Spleen (tissue), 11 donors: Measurements from ENCODE around the gene ITGBL1. TPM values are rescaled to one million over a fixed set of nuclear protein-coding genes. Genes with fewer than 3 reads are reported as not detected.

Experiments used
- DNase-seq: peaks from one replicate; pipeline ENCODE4 v3.0.0-alpha.2; 2020
- H3K27ac ChIP-seq, 8 donors: fragments of 200-600 bp; sonication (generic) in 7 of 8; 1 replicate in 4 of 8; 2 replicates in 4 of 8; pipeline versions ENCODE4 v1.5.0 to v1.8.0; 2016 to 2021; ENCODE audit warnings: inconsistent platforms in 4 of 8, mild to moderate bottlenecking in 4 of 8, moderate library complexity in 1 of 8
- H3K27me3 ChIP-seq, 7 donors: fragments of 200-600 bp; sonication (generic) in 6 of 7; replicated peaks in 1 of 7; 1 replicate in 4 of 7; 2 replicates in 3 of 7; pipeline versions ENCODE4 v1.5.0 to v1.8.0; 2016 to 2021; ENCODE audit warnings: inconsistent platforms in 3 of 7, mild to moderate bottlenecking in 1 of 7
- H3K36me3 ChIP-seq, 6 donors: fragments of 200-600 bp; sonication (generic) in 5 of 6; 1 replicate in 4 of 6; 2 replicates in 2 of 6; pipeline versions ENCODE4 v1.5.0 to v1.8.0; 2016 to 2021; ENCODE audit warnings: inconsistent platforms in 2 of 6
- H3K4me1 ChIP-seq, 6 donors: fragments of 200-600 bp; sonication (generic) in 5 of 6; 1 replicate in 3 of 6; 2 replicates in 3 of 6; pipeline versions ENCODE4 v1.5.0 to v1.8.0; 2016 to 2021; ENCODE audit warnings: inconsistent platforms in 3 of 6
- H3K4me3 ChIP-seq, 8 donors: fragments of 200-600 bp; sonication (generic) in 7 of 8; 1 replicate in 4 of 8; 2 replicates in 4 of 8; pipeline versions ENCODE4 v1.5.0 to v1.8.0; 2016 to 2021; ENCODE audit warnings: inconsistent platforms in 4 of 8, mild to moderate bottlenecking in 4 of 8, moderate library complexity in 2 of 8
- H3K9me3 ChIP-seq, 8 donors: fragments of 200-600 bp; sonication (generic) in 7 of 8; 1 replicate in 4 of 8; 2 replicates in 4 of 8; pipeline versions ENCODE4 v1.5.0 to v1.8.0; 2016 to 2021; ENCODE audit warnings: inconsistent platforms in 4 of 8
- POLR2A ChIP-seq, 3 donors: fragments of 450-650 bp; IDR thresholded peaks; one replicate each; pipeline ENCODE4 v1.5.1; 2017; ENCODE audit warnings: antibody characterized with exemption in 3 of 3, mild to moderate bottlenecking in 1 of 3
- POLR2AphosphoS5 ChIP-seq, 3 donors: sonication (generic); formaldehyde crosslinking; IDR thresholded peaks; one replicate each; pipeline ENCODE4 v1.5.1; 2017; ENCODE audit warnings: antibody characterized with exemption in 3 of 3
- WGBS, 5 donors: extraction: QIAGEN DNeasy Blood & Tissue Kit in 3 of 5; methylation state at CpG; one replicate each; pipeline versions ENCODE4 v1.1.5 to v1.1.7; 2013 to 2018; 5-methylcytosine and 5-hydroxymethylcytosine counted together
- intact Hi-C: fragments of 100-400 bp; cut with DNase I; formaldehyde crosslinking; loops from one replicate; pipeline ENCODE4 v1.15.0; 2023; ENCODE audit warnings: low total_unique reads
- polyA plus RNA-seq, 3 donors: library from polyadenylated mRNA; stranded (reverse); fragments of 200-250 nt; gene quantifications; one replicate each; pipeline ENCODE4 v1.2.1, GENCODE V29; 2013
- total RNA-seq, 7 donors: library from RNA; depleted of rRNA in 3 of 7; stranded (reverse); fragments of >200 nt in 3 of 7; fragmentation: NEBNext Ultra II Directional in 4 of 7; extraction: Animal tissue kit (Norgen Biotek cat#: 25700) in 4 of 7; gene quantifications; one replicate each; pipeline versions ENCODE4 v1.1.0 to v1.2.1, GENCODE V29; 2016 to 2021
- TF ChIP-seq, protein P1 (sequence below), 11 experiments: fragments of 200-600 bp in 7 of 11; fragments of 450-650 bp in 4 of 11; sonication (generic) in 4 of 11; IDR thresholded peaks in 8 of 11; conservative IDR thresholded peaks in 3 of 11; 1 replicate in 7 of 11; 2 replicates in 4 of 11; pipeline versions ENCODE4 v1.4.0 to v1.8.0; 2016 to 2021; ENCODE audit warnings: antibody characterized with exemption in 11 of 11, inconsistent platforms in 4 of 11, mild to moderate bottlenecking in 1 of 11
- donor health status: healthy with polysubstance abuse.
- donor health status: DM: no; HTN: no; CAD: no; lungs with moderate emphysema.
- donor health status: DM: no; HTN: no; CAD: no.
- donor health status: Bipolar disorder and iron deficiency.
- donor health status: healthy.
- donor health status: DM: no; HTN: no; CAD: no.
- donor health status: DM: yes; HTN: yes; CAD: no.

The ITGBL1 gene
- total and polyA plus RNA-seq, 10 donors, result 0.48 to 1.6 (median 0.97) TPM; not detected in 1

- no peak for DNase-seq
- H3K27ac ChIP-seq, result no peak overlapping the region
- intact Hi-C loops, result no loop called here
- H3K36me3 ChIP-seq, result no peaks in the 10 kb centered on the region
- peaks cover 0 to 7% (median 0%) of the 10 kb centered on the region in 7 donors for H3K27me3 ChIP-seq
- no peaks in the 10 kb centered on the region for H3K4me1 ChIP-seq
- TF ChIP-seq POLR2AphosphoS5 (IDR thresholded peaks at IDR 0.05), result no peak
- TF ChIP-seq POLR2A (IDR thresholded peaks at IDR 0.05), result no peak
- TF ChIP-seq, protein P1, sequence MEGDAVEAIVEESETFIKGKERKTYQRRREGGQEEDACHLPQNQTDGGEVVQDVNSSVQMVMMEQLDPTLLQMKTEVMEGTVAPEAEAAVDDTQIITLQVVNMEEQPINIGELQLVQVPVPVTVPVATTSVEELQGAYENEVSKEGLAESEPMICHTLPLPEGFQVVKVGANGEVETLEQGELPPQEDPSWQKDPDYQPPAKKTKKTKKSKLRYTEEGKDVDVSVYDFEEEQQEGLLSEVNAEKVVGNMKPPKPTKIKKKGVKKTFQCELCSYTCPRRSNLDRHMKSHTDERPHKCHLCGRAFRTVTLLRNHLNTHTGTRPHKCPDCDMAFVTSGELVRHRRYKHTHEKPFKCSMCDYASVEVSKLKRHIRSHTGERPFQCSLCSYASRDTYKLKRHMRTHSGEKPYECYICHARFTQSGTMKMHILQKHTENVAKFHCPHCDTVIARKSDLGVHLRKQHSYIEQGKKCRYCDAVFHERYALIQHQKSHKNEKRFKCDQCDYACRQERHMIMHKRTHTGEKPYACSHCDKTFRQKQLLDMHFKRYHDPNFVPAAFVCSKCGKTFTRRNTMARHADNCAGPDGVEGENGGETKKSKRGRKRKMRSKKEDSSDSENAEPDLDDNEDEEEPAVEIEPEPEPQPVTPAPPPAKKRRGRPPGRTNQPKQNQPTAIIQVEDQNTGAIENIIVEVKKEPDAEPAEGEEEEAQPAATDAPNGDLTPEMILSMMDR (IDR thresholded peaks at IDR 0.05 in 8 of 11, conservative IDR thresholded peaks at IDR 0.05 in 3 of 11), result no peak
- H3K9me3 ChIP-seq, result no peaks in the 10 kb centered on the region
- no peak overlapping the region for H3K4me3 ChIP-seq
- 5 to 12% (median 9%) methylated on average over 3 of the region's 3 CpGs for WGBS, 5 donors
Observed at GRCh38 chr13:101751488-101751887, 299.0 kb downstream of the ITGBL1 start.

DNA sequence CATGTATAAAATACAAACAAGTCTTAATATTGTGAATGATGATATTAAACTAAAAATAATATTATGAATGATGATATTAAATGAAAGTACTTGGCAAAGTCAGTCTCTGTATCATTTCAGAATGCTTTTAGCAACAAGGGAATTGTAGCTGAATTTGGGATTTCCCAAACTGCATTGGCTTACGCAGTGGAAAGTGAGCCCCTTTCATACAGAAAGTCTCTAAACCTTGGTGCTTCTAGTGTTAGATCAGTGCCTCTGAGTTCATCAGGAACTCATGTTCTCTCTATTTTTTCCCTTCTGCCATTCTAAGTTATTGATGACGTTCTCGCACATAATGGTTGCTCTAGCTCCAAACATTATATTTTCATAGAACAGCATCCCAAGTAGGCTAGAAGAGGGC is 300.0 kb downstream of the ITGBL1 start:
- intact Hi-C loops, result no loop called here
- Histone ChIP-seq H3K36me3 (no peaks in the 10 kb centered on the region), H3K4me3 (no peak overlapping the region), H3K27me3 (peaks cover 0 to 5% (median 0%) of the 10 kb centered on the region in 7 donors), H3K9me3 (no peaks in the 10 kb centered on the region), H3K4me1 (no peaks in the 10 kb centered on the region), H3K27ac (no peak overlapping the region)
- WGBS, 5 donors, result 81 to 93% (median 87%) methylated on average over 3 of the region's 3 CpGs
- TF ChIP-seq, protein P1 (IDR thresholded peaks at IDR 0.05 in 8 of 11, conservative IDR thresholded peaks at IDR 0.05 in 3 of 11), result no peak
- no peak for TF ChIP-seq POLR2A (IDR thresholded peaks at IDR 0.05)
- no peak for TF ChIP-seq POLR2AphosphoS5 (IDR thresholded peaks at IDR 0.05)
- no peak for DNase-seq

DNA sequence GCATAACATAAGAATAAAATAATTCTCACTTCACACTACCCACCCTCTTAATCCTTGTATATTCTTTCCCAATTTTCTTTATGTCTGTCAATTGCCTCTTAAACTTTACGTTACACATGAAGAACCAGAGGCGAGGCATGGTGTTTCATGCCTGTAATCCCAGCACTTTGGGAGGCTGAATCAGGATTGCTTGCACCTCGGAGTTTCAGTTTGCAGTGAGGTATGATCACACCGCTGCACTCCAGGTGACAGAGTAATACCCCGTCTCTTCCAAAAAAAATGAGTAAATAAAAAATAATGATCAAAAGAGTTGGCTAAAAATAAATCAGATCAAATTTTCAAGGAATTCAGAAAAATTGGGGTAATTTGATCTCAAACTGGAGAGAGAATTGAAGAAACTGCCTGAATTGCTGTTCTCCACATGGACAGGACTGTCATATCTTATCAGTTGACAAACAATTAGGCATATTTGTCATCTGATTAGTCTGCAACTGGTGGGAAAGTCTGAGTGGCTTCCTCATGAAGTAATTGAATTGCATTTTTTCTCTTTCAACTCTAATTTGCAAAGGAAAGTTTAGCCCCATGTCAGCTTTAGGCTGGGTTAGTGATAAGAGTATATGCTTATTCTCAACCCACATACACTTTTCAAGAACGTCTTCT is 302.9 kb downstream of the ITGBL1 start:
- no peaks in the 10 kb centered on the region for H3K9me3 ChIP-seq
- H3K36me3 ChIP-seq, result no peaks in the 10 kb centered on the region
- no peak for TF ChIP-seq POLR2AphosphoS5 (IDR thresholded peaks at IDR 0.05)
- TF ChIP-seq, protein P1 (IDR thresholded peaks at IDR 0.05 in 8 of 11, conservative IDR thresholded peaks at IDR 0.05 in 3 of 11), result no peak
- no peak for TF ChIP-seq POLR2A (IDR thresholded peaks at IDR 0.05)
- intact Hi-C loops, result loop anchor here (5.0 kb wide), 1 partner anchor 238 kb away; no protein-coding TSS in a partner anchor
- 77 to 82% (median 79%) methylated on average over 6 of the region's 6 CpGs for WGBS, 5 donors
- H3K27ac ChIP-seq, result no peak overlapping the region
- peaks cover 0 to 8% (median 0%) of the 10 kb centered on the region in 7 donors for H3K27me3 ChIP-seq
- no peak for DNase-seq
- H3K4me3 ChIP-seq, result no peak overlapping the region
- no peaks in the 10 kb centered on the region for H3K4me1 ChIP-seq

DNA sequence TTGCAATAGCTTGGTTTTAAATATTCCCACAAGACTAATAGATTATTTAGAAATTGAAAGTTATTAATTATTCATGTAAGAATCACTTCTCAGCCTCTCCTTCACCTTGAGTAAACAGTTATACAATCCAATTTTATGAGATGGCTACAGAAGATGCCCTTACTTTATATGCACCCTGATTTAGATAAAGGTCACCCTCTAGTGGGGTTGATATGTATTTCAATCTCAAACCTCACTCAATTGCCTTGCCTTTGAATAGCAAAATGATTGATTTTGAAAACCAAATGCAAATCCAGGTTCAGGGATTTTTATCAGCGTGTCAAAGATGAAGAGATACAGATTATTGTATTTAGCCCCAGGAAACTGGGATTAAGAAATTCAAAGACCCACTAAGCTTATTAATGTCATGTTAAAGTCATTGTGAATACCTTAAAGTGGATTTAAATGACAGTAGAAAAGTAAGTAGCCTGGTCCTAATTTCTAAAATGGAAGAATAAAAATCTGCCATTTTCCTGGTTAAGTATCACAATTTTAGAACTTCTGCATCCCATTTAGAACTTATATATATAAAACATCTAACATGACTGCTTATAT is 305.1 kb downstream of the ITGBL1 start:
- no peaks in the 10 kb centered on the region for H3K36me3 ChIP-seq
- H3K9me3 ChIP-seq, result no peaks in the 10 kb centered on the region
- 0 to 13% (median 8%) methylated on average over 1 of the region's 1 CpG for WGBS, 5 donors
- TF ChIP-seq, protein P1 (IDR thresholded peaks at IDR 0.05 in 8 of 11, conservative IDR thresholded peaks at IDR 0.05 in 3 of 11), result peak in 7 of 11 experiments; percentile 12 to 53 (median 42)
- no peak for TF ChIP-seq POLR2A (IDR thresholded peaks at IDR 0.05)
- no peak for TF ChIP-seq POLR2AphosphoS5 (IDR thresholded peaks at IDR 0.05)
- intact Hi-C loops, result loop anchor here (5.0 kb wide), 1 partner anchor 240 kb away; no protein-coding TSS in a partner anchor
- H3K4me1 ChIP-seq, result no peaks in the 10 kb centered on the region
- no peak overlapping the region for H3K27ac ChIP-seq
- peaks cover 0 to 9% (median 0%) of the 10 kb centered on the region in 7 donors for H3K27me3 ChIP-seq
- no peak overlapping the region for H3K4me3 ChIP-seq
- no peak for DNase-seq
